ENCODE data around the gene CTNNA1.

- TF ChIP-seq CTCF (IDR thresholded peaks at IDR 0.05; ENCODE audit: insufficient read depth, low read depth, low read length), result no peak
- no peak for TF ChIP-seq EZH2 (IDR thresholded peaks at IDR 0.05; ENCODE audit: insufficient read depth, low read length)
These were observed 173.6 kb downstream of the CTNNA1 start for GRCh38 chr5:138926688-138927448.

All from astrocyte (in vitro differentiated cells and primary cell).